VCaP (cell line): ENCODE data around the gene EFCAB11.

ENCODE experiments used
- H3K27ac ChIP-seq: fragments of 450-650 bp; 2 replicates; pipeline ENCODE4 v1.5.1; 2017
- TF ChIP-seq, protein P1 (sequence below): fragments of 450-650 bp; conservative IDR thresholded peaks from 2 replicates; pipeline ENCODE4 v1.5.1; 2017; ENCODE audit warnings: mild to moderate bottlenecking, moderate library complexity

Gene EFCAB11

DNA sequence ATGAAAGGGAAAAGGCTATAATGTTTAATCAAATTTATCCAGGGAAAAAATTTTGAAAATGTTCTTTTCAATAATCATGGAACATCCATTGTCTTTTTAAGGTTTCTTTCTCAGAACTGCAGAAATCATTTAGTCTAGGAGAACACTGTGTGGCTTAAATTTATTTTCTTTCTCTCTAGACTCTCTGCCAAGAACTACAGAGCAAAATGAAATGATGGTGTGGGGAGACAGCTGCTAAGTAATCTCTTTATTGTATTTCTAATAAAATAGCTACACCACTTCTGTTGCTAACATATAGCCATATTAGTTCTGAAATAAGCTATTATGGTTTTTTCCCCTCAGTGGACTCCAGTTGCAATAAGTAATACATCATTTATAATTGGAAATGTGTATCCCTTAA is 120.9 kb downstream of the EFCAB11 start:
- TF ChIP-seq, protein P1, sequence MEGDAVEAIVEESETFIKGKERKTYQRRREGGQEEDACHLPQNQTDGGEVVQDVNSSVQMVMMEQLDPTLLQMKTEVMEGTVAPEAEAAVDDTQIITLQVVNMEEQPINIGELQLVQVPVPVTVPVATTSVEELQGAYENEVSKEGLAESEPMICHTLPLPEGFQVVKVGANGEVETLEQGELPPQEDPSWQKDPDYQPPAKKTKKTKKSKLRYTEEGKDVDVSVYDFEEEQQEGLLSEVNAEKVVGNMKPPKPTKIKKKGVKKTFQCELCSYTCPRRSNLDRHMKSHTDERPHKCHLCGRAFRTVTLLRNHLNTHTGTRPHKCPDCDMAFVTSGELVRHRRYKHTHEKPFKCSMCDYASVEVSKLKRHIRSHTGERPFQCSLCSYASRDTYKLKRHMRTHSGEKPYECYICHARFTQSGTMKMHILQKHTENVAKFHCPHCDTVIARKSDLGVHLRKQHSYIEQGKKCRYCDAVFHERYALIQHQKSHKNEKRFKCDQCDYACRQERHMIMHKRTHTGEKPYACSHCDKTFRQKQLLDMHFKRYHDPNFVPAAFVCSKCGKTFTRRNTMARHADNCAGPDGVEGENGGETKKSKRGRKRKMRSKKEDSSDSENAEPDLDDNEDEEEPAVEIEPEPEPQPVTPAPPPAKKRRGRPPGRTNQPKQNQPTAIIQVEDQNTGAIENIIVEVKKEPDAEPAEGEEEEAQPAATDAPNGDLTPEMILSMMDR = no peak
- no peak overlapping the region for H3K27ac ChIP-seq

DNA sequence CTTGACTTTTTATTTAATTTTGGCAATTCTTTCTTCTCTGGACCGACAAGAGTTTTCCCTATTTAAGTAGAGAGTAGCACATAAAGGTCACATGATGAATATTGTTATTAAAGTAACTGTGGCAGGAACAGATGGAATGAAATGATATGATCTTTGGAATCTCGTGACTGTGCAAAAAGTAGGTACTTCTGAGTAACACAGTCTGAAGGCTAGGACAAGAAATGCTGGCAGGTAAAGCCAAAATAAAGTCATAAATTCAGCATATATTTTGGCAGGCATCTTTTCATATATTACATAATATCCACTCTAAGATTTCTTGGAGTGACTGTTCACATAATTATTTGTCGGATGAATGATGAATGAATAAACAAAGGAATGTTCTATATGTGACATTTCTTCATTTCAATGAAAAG is 121.4 kb downstream of the EFCAB11 start:
- no peak overlapping the region for H3K27ac ChIP-seq
- TF ChIP-seq, protein P1 = no peak

DNA sequence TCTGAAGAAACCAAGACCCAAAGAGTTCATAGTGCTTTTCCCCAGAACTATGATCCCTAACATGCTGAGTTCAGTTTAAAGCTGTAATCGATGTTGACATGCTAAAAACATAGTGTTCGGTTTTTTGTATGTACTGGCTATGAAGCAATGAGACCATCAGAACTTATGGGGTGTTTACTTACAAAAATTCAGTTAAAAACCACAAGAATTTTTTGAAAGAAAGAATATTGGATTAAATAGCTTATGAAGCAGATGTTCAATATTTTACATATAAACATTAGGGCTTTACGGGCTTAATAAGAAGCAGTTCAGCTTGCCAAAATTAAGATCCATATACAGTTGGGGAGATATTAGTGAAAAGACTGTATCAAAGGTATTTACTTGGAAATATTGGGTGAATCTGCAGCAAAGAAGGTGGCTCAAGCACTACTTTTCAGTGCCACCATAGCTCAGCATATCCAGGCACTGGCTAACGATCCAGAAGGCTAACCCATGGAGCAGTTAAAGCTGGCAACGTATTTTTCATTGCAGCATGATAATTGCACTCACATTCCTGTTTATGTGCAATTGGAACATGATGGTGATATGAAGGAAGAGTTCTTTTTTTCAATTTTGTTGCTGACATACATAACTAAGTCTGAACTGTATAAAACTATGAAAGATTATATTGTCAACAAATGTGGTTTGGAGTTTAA is 125.9 kb downstream of the EFCAB11 start:
- no peak overlapping the region for H3K27ac ChIP-seq
- TF ChIP-seq, protein P1 = no peak

DNA sequence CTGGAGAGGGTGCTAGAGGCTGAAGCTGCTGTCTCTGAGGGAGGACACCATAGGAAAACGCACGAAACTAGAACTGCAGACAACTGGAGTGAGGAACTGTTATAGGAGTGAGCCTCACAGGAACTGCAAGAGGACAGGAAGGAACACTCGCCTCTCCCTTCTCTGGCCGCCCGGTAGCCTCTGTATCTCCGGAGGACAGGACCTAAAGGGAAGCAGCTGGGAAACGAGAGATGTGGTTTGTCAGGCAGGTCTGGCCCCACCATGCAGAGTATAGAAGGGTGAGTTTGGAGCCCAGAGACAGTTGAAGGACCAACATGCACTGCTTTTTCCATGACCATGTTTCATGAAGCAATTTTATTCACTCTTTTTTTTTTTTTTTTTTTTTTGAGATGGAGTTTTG is 127.3 kb downstream of the EFCAB11 start:
- no peak overlapping the region for H3K27ac ChIP-seq
- TF ChIP-seq, protein P1 = no peak

DNA sequence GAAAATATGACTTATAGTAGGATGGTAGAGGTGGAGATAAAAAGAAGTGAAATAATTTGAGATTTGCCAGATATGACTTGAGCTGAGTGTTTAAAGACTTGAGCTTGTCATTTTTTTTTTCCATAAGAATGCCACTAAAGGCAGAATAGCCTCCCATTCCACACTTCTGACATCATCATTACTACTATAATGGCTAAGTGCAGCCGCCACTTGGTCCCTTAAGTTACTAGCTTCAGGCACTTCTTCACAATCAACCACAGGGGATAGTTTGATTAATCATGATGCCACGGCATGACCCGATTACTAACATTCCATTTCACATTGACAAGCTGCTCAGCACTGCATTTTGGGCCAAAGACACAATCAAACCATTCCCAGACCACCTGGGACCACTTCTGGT is 127.9 kb downstream of the EFCAB11 start:
- H3K27ac ChIP-seq = no peak overlapping the region
- TF ChIP-seq, protein P1 = no peak

DNA sequence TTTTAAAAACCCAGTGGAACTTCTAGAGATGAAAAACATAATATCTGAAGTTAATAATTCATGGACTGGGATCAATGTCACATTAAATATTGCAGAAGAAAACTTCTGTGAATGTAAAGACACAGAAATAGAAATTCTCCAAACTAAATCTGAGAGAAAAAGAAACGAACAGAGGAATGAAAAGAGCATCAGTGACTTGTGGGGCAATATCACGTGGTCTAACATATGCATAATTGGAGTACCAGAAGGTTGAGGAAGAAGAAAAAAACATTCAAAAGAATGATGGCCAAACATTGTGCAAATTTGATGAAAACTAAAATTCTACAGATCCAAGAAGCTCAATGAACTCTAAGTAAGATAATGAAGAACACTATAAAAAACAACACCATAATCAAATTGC is 130.8 kb downstream of the EFCAB11 start:
- TF ChIP-seq, protein P1 = no peak
- no peak overlapping the region for H3K27ac ChIP-seq

DNA sequence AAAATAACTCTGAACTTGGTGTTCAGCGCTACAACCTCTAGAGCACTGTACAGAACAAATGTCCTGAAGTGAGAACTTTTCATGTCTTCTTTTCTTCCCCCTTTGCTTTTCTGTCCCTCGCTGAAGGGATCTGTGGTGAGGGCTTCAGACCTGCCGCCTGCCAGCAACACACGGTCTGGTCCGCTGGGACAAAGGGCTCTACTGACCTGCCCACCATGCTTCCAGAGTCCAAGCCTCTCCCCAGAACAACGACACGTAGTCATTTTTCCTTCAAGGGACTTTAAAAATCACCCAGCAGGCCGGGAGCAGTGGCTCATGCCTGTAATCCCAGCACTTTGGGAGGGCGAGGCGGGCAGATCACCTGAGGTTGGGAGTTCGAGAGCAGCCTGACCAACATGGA is 140.4 kb downstream of the EFCAB11 start:
- H3K27ac ChIP-seq = no peak overlapping the region
- TF ChIP-seq, protein P1 = no peak
